Peyer's patch (tissue), 4 donors: ENCODE measurements around the gene SYNJ1.

ENCODE experiments used
- POLR2A ChIP-seq, 2 donors: fragments of 450-650 bp; IDR thresholded peaks; one replicate each; pipeline ENCODE4 v1.5.1; 2017; ENCODE audit warnings: antibody characterized with exemption in 2 of 2, mild to moderate bottlenecking in 2 of 2, moderate library complexity in 2 of 2
- TF ChIP-seq, protein P1 (sequence below), 6 experiments: fragments of 450-650 bp in 4 of 6; fragments of 200-600 bp in 2 of 6; sonication (generic) in 1 of 6; IDR thresholded peaks; one replicate each; pipeline ENCODE4 v1.5.1; 2017 to 2019; ENCODE audit warnings: antibody characterized with exemption in 6 of 6, mild to moderate bottlenecking in 3 of 6, moderate library complexity in 1 of 6

GRCh38 chr21:32702702-32703101, 25.1 kb downstream of the SYNJ1 start:
- TF ChIP-seq, protein P1, sequence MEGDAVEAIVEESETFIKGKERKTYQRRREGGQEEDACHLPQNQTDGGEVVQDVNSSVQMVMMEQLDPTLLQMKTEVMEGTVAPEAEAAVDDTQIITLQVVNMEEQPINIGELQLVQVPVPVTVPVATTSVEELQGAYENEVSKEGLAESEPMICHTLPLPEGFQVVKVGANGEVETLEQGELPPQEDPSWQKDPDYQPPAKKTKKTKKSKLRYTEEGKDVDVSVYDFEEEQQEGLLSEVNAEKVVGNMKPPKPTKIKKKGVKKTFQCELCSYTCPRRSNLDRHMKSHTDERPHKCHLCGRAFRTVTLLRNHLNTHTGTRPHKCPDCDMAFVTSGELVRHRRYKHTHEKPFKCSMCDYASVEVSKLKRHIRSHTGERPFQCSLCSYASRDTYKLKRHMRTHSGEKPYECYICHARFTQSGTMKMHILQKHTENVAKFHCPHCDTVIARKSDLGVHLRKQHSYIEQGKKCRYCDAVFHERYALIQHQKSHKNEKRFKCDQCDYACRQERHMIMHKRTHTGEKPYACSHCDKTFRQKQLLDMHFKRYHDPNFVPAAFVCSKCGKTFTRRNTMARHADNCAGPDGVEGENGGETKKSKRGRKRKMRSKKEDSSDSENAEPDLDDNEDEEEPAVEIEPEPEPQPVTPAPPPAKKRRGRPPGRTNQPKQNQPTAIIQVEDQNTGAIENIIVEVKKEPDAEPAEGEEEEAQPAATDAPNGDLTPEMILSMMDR (IDR thresholded peaks at IDR 0.05): no peak
- TF ChIP-seq POLR2A (IDR thresholded peaks at IDR 0.05): no peak
